Liver (tissue), 9 donors: Measurements from ENCODE around the gene LSR. TPM values are rescaled to one million over a fixed set of nuclear protein-coding genes. Genes with fewer than 3 reads are reported as not detected.

ENCODE experiments used
- DNase-seq: peaks from one replicate; pipeline ENCODE4 v3.0.0-alpha.2; 2017; ENCODE audit warnings: low spot score
- H3K27ac ChIP-seq, 2 donors: one replicate each; pipeline ENCODE4 v1.7.0; 2013; ENCODE audit warnings: inconsistent platforms in 2 of 2, low read length in 2 of 2, control low read depth in 1 of 2, low read depth in 1 of 2, mild to moderate bottlenecking in 1 of 2
- H3K27me3 ChIP-seq, 4 donors: one replicate each; pipeline versions ENCODE4 v1.6.1 to v1.7.0; 2013; ENCODE audit warnings: low read length in 3 of 4, inconsistent platforms in 1 of 4, mild to moderate bottlenecking in 1 of 4, moderate library complexity in 1 of 4; ENCODE audit not compliant: control insufficient read depth in 4 of 4, insufficient read depth in 4 of 4
- H3K36me3 ChIP-seq, 4 donors: one replicate each; pipeline versions ENCODE4 v1.6.1 to v1.7.0; 2013; ENCODE audit warnings: low read length in 3 of 4, mild to moderate bottlenecking in 3 of 4, low read depth in 1 of 4, moderate library complexity in 1 of 4; ENCODE audit not compliant: control insufficient read depth in 4 of 4, insufficient read depth in 3 of 4
- H3K4me1 ChIP-seq, 4 donors: one replicate each; pipeline versions ENCODE4 v1.6.1 to v1.7.0; 2013; ENCODE audit warnings: low read length in 3 of 4, mild to moderate bottlenecking in 3 of 4, moderate library complexity in 1 of 4; ENCODE audit not compliant: control insufficient read depth in 4 of 4, insufficient read depth in 4 of 4
- H3K4me3 ChIP-seq, 3 donors: one replicate each; pipeline versions ENCODE4 v1.6.1 to v1.7.0; 2013; ENCODE audit warnings: low read length in 3 of 3, control low read depth in 1 of 3, low read depth in 1 of 3, mild to moderate bottlenecking in 1 of 3
- H3K9ac ChIP-seq, 2 donors: one replicate each; pipeline ENCODE4 v1.7.0; 2013; ENCODE audit warnings: low read length in 2 of 2, mild to moderate bottlenecking in 2 of 2, moderate library complexity in 2 of 2, control low read depth in 1 of 2, low read depth in 1 of 2
- H3K9me3 ChIP-seq, 4 donors: one replicate each; pipeline versions ENCODE4 v1.6.1 to v1.7.0; 2013; ENCODE audit warnings: low read length in 3 of 4; ENCODE audit not compliant: control insufficient read depth in 4 of 4
- CTCF ChIP-seq: fragments of 150-350 bp; IDR thresholded peaks from 2 replicates; pipeline ENCODE4 v1.5.1; 2017; ENCODE audit warnings: improper control_type of control experiment, low read depth, low read length; ENCODE audit not compliant: missing input control
- EGR1 ChIP-seq, 2 donors: IDR thresholded peaks; 2 replicates each; pipeline ENCODE4 v1.6.1; 2016 to 2018; ENCODE audit warnings: antibody characterized with exemption in 2 of 2, low read depth in 2 of 2
- FOXA1 ChIP-seq: IDR thresholded peaks from 2 replicates; pipeline ENCODE4 v1.6.1; 2016; ENCODE audit warnings: antibody characterized with exemption
- FOXA2 ChIP-seq: IDR thresholded peaks from 2 replicates; pipeline ENCODE4 v1.6.1; 2016; ENCODE audit warnings: antibody characterized with exemption
- GABPA ChIP-seq, 2 donors: IDR thresholded peaks in 1 of 2; conservative IDR thresholded peaks in 1 of 2; 2 replicates each; pipeline ENCODE4 v1.6.1; 2016; ENCODE audit warnings: antibody characterized with exemption in 2 of 2, mild to moderate bottlenecking in 1 of 2, moderate library complexity in 1 of 2
- HNF4A ChIP-seq, 2 donors: conservative IDR thresholded peaks; 2 replicates each; pipeline ENCODE4 v1.6.1; 2016; ENCODE audit warnings: antibody characterized with exemption in 2 of 2, mild to moderate bottlenecking in 2 of 2
- JUND ChIP-seq, 2 donors: IDR thresholded peaks; 2 replicates each; pipeline ENCODE4 v1.6.1; 2016; ENCODE audit warnings: antibody characterized with exemption in 2 of 2
- MAX ChIP-seq: IDR thresholded peaks from 2 replicates; pipeline ENCODE4 v1.6.1; 2016; ENCODE audit warnings: antibody characterized with exemption
- NR2F2 ChIP-seq: IDR thresholded peaks from 2 replicates; pipeline ENCODE4 v1.6.1; 2016; ENCODE audit warnings: antibody characterized with exemption
- SP1 ChIP-seq: IDR thresholded peaks from 2 replicates; pipeline ENCODE4 v1.6.1; 2018; ENCODE audit warnings: antibody characterized with exemption, mild to moderate bottlenecking
- TAF1 ChIP-seq: conservative IDR thresholded peaks from 2 replicates; pipeline ENCODE4 v1.6.1; 2016; ENCODE audit warnings: antibody characterized with exemption, mild to moderate bottlenecking
- YY1 ChIP-seq: IDR thresholded peaks from 2 replicates; pipeline ENCODE4 v1.6.1; 2016; ENCODE audit warnings: antibody characterized with exemption, mild to moderate bottlenecking
- ZBTB33 ChIP-seq: IDR thresholded peaks from 2 replicates; pipeline ENCODE4 v1.6.1; 2016; ENCODE audit warnings: antibody characterized with exemption
- WGBS: extraction: QIAGEN DNeasy Blood & Tissue Kit; methylation state at CpG from one replicate; pipeline ENCODE4 v1.1.7; 2013; 5-methylcytosine and 5-hydroxymethylcytosine counted together
- polyA plus RNA-seq, 2 donors: library from polyadenylated mRNA; stranded (reverse) in 1 of 2; unstranded in 1 of 2; fragments of 200-250 nt in 1 of 2; fragments of >200 nt in 1 of 2; fragmentation: Nextera tagmentation in 1 of 2; extraction: Ambion mirVana in 1 of 2; gene quantifications; one replicate each; pipeline versions ENCODE4 v1.2.1 to v1.2.3, GENCODE V29; 2013 to 2015
- total RNA-seq, 2 donors: library from RNA; depleted of rRNA; stranded (reverse); fragments of >200 nt; gene quantifications; one replicate each; pipeline ENCODE4 v1.2.3, GENCODE V29; 2014
- TF ChIP-seq, protein P1 (sequence below): IDR thresholded peaks from 2 replicates; pipeline ENCODE4 v1.6.1; 2016; ENCODE audit warnings: antibody characterized with exemption
- TF ChIP-seq, protein P2 (sequence below): IDR thresholded peaks from 2 replicates; pipeline ENCODE4 v1.6.1; 2016; ENCODE audit warnings: antibody characterized with exemption, mild to moderate bottlenecking
- donor health status: healthy.
- donor health status: healthy.
- donor health status: healthy.
- donor health status: healthy.
- donor health status: healthy.

The LSR gene
- total and polyA plus RNA-seq, 4 donors: 33.7 to 150 (median 48.0) TPM

- no peak for DNase-seq
- WGBS: 82% methylated on average over 4 of the region's 4 CpGs
- no peak overlapping the region for H3K9ac ChIP-seq
- peaks cover 21 to 40% (median 32%) of the 10 kb centered on the region in 4 donors for H3K4me1 ChIP-seq
- no peaks in the 10 kb centered on the region for H3K27me3 ChIP-seq
- H3K27ac ChIP-seq: peak overlapping the region; percentile 81 to 95
- TF ChIP-seq GABPA (IDR thresholded peaks at IDR 0.05 in 1 of 2, conservative IDR thresholded peaks at IDR 0.05 in 1 of 2) (no peak), NR2F2 (no peak), FOXA1 (no peak), CTCF (no peak), ZBTB33 (no peak), JUND (IDR thresholded peaks at IDR 0.05) (no peak), SP1 (no peak), TAF1 (no peak), HNF4A (conservative IDR thresholded peaks at IDR 0.05) (no peak), MAX (no peak), FOXA2 (no peak), EGR1 (IDR thresholded peaks at IDR 0.05; ENCODE audit: low read depth in 2 of 2) (no peak)
- TF ChIP-seq, protein P1, sequence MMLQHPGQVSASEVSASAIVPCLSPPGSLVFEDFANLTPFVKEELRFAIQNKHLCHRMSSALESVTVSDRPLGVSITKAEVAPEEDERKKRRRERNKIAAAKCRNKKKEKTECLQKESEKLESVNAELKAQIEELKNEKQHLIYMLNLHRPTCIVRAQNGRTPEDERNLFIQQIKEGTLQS: no peak
- peaks cover 0 to 9% (median 7%) of the 10 kb centered on the region in 4 donors for H3K36me3 ChIP-seq
- no peaks in the 10 kb centered on the region for H3K9me3 ChIP-seq
- no peak overlapping the region for H3K4me3 ChIP-seq
Measured at GRCh38 chr19:35281303-35281702, 32.5 kb downstream of the LSR start.

- Histone ChIP-seq H3K27ac (peak overlapping the region; percentile 87 to 95), H3K9ac (peak overlapping the region in 1 of 2 donors; percentile 54), H3K4me1 (peaks cover 12 to 31% (median 27%) of the 10 kb centered on the region in 4 donors), H3K4me3 (peak overlapping the region; percentile 24 to 95 (median 29)), H3K27me3 (no peaks in the 10 kb centered on the region), H3K9me3 (no peaks in the 10 kb centered on the region), H3K36me3 (no peaks in the 10 kb centered on the region)
- no peak for DNase-seq
- 63% methylated on average over 17 of the region's 17 CpGs for WGBS
- TF ChIP-seq FOXA1 (no peak), SP1 (peak; percentile 11), GABPA (IDR thresholded peaks at IDR 0.05 in 1 of 2, conservative IDR thresholded peaks at IDR 0.05 in 1 of 2) (no peak), MAX (no peak), FOXA2 (no peak), ZBTB33 (no peak), YY1 (no peak), CTCF (no peak), HNF4A (conservative IDR thresholded peaks at IDR 0.05) (peak; percentile 28 to 61), NR2F2 (no peak)
- TF ChIP-seq, protein P2, sequence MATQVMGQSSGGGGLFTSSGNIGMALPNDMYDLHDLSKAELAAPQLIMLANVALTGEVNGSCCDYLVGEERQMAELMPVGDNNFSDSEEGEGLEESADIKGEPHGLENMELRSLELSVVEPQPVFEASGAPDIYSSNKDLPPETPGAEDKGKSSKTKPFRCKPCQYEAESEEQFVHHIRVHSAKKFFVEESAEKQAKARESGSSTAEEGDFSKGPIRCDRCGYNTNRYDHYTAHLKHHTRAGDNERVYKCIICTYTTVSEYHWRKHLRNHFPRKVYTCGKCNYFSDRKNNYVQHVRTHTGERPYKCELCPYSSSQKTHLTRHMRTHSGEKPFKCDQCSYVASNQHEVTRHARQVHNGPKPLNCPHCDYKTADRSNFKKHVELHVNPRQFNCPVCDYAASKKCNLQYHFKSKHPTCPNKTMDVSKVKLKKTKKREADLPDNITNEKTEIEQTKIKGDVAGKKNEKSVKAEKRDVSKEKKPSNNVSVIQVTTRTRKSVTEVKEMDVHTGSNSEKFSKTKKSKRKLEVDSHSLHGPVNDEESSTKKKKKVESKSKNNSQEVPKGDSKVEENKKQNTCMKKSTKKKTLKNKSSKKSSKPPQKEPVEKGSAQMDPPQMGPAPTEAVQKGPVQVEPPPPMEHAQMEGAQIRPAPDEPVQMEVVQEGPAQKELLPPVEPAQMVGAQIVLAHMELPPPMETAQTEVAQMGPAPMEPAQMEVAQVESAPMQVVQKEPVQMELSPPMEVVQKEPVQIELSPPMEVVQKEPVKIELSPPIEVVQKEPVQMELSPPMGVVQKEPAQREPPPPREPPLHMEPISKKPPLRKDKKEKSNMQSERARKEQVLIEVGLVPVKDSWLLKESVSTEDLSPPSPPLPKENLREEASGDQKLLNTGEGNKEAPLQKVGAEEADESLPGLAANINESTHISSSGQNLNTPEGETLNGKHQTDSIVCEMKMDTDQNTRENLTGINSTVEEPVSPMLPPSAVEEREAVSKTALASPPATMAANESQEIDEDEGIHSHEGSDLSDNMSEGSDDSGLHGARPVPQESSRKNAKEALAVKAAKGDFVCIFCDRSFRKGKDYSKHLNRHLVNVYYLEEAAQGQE: no peak
- TF ChIP-seq, protein P1: no peak
Measured at GRCh38 chr19:35284153-35285094, 35.6 kb downstream of the LSR start.
